ENCODE measurements around the gene LIF.

LIF gene

DNA sequence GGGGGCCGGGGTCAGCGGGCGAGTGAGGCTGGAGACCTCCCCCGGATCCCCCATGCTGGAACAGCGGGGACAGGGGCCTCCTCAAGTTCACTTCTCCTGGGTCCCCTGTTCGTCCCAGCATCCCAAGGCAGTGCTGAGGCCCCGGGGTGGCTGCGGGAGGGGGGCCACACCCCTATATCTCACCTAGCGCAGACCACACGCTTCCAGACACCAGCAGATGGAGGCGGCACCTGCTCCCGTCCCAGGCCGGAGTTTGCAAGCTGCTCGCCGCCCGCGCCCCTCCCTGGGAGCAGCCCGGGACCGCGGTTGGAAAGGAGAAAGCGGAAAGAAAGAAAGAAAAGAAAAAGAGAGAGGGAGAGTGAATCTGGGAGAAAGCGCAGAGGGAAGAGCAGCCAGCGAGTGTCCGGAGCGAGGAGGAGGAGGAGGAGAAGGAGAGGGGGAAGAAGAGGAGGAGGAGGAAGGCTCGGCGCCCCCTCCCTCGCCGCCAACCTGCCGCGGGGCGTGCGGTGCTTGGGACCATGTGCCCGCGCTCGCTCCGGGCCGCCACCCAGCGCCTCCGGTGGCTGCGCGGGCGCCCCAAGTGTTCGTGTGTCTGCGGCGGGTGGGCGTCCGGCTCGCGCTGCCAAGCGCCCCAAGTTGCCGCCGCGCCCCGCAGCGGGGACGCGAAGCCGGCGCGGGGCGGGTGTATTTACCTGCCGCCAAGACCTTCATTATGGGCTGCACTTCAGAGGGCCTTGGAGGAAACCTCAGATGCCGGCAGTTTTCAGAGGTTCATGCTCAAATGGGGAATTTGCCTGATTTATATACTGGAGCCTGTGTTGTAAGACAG is at the start of gene LIF:
LIF (minus strand) TSS at position 775 of the 829 bp plus-strand sequence; CDS start at position 711, 64 bp downstream.
- DNase-seq (ENCODE audit: low spot score), result peak; percentile 73

DNA sequence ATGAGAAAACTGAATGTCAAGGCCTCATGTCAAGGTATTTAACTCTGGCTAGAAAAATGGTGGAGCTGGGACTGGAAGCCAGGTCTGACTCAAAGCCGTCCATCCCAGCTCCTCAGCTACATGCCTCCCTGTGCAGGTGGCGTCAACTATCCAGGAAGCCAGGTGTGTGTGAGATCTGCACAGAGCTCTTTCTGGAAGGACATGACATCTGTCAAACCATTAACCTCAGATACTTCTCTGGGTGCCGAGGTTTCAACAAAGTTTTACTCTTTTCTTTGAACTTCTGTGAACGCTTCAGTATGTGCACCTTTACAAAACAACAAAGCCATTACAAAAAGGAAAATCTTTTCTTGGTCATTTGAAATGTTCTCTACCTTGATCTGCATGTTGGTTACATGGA is 49.8 kb upstream of the LIF start:
- DNase-seq (ENCODE audit: low spot score), result no peak

DNA sequence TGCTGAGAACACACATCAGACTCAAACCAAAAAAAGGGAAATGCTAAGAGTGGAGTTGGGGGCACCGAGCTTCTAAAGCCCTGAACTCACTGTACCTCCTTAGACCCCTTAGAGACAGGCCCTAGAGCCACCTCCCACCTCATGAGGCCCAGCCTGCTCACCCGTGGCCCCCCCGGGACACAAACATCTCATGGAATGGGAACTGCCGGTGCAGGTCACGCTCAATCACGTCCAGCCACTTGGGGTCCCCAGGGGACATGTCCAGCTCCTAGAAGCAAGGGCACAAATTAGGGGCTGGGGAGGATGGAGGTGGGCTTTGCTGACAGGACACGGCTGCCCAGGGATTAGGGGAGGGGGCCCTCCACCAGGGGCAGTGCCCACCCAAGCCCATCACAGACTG is 49.0 kb upstream of the LIF start:
- no peak for DNase-seq (ENCODE audit: low spot score)

DNA sequence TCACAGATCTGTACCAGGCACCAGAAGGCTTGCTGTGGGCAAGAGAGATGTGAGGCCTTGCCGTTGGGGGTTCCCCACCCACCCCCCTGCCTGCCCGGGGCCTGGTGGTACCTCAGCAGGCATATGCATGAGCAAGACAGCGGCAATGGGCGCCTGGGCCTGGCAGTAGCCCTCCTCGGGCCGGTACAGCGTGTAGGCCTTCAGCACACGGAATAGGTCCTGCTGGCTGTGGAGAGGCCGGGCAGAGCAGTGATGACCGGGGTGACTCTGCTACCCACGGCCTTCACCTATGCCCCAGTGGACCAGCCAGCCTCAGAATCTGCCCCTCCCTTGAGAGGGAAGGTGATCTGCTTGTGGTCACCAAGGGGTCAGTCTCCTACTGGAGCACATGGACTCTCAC is 48.3 kb upstream of the LIF start:
- no peak for DNase-seq (ENCODE audit: low spot score)

DNA sequence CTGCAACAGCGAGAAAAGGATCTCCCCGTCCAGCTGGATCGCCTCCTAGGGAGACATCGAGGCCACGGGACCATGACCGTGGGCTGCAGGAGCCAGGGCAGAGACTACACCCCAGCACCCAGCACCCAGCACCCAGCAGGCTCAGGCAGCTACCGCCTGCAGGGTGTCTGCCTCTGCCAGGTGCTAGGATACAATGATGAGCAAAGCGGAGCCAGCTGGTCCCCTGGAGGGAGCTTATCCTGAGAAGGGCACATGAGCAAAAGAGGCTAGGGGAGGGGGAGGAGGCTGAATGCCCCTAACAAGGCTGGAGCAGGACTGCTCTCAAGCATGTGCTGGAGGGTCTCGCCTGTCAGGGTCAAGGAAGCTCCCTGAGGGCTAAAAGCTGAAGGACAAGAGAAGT is 47.5 kb upstream of the LIF start:
- DNase-seq (ENCODE audit: low spot score), result no peak

DNA sequence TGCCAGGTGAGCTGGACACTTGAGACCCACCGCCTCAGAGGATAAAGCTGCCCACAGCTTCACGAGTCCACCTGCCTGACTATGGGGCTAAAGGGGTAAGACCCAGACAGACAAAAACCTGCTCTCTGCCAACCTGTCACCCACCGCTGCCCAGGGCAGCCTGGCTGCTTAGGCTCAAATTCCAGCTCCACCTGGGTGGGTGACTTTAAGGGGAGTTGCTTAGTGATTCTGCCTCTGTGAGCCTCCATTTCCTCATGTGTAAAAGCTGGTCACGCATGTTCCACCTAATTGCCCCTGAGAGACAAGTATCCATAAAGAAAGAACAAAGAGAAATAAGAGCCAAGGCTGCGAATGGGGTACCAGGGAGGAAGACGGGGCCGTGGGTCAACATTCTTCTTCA is 46.5 kb upstream of the LIF start:
- DNase-seq (ENCODE audit: low spot score), result no peak

DNA sequence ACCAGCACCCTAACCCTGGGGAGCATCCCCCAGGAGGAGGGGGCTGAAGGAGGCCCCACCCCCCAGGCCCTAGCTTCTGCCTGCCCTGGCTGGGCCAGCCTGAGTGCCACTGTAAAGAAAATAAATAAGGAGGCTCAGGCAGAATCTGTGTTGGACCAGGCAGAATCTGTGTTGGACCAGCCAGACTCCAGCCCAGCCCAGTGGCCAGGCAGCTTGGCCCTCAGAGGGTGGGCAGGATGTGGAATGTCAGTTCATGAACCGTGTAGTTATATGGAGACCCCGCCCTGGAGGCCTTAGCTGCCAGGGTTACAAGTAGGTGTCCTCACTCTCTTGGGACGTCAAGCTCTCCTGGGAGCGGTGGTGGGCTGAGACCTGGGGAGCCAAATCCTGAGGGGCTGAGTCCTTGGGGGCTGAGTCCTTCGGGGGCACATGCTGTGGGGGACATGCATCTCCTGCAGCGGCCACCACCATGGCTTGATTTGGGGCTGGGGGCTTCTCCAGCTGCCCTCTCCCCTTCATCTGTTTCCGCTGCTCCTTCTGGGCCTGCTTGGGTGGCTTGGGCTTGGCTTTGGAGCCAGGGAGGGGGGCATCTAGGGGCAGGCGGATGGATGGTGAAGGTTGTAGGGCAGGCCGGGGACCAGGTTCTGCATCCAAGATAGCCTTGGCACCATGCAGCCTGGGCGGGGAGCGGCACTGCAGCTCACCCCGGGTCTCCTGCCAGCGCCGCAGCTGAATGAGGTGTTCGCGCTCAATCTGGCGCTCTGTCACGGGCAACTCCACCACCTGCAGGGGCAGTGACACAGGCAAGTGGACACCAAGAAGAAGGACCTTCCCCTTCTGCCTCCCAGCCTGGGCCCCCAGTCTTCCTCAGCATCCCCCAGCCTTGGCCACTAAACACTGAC is 45.8 kb upstream of the LIF start:
- no peak for DNase-seq (ENCODE audit: low spot score)

- DNase-seq (ENCODE audit: low spot score), result no peak
These were observed 44.7 kb upstream of the LIF start for GRCh38 chr22:30291058-30291892.

GRCh38 chr22:30290342-30291057 is 43.9 kb upstream of the LIF start:
- peak; percentile 45 for DNase-seq (ENCODE audit: low spot score)

- no peak for DNase-seq (ENCODE audit: low spot score)
These were observed 43.4 kb upstream of the LIF start for GRCh38 chr22:30289980-30290313.

DNA sequence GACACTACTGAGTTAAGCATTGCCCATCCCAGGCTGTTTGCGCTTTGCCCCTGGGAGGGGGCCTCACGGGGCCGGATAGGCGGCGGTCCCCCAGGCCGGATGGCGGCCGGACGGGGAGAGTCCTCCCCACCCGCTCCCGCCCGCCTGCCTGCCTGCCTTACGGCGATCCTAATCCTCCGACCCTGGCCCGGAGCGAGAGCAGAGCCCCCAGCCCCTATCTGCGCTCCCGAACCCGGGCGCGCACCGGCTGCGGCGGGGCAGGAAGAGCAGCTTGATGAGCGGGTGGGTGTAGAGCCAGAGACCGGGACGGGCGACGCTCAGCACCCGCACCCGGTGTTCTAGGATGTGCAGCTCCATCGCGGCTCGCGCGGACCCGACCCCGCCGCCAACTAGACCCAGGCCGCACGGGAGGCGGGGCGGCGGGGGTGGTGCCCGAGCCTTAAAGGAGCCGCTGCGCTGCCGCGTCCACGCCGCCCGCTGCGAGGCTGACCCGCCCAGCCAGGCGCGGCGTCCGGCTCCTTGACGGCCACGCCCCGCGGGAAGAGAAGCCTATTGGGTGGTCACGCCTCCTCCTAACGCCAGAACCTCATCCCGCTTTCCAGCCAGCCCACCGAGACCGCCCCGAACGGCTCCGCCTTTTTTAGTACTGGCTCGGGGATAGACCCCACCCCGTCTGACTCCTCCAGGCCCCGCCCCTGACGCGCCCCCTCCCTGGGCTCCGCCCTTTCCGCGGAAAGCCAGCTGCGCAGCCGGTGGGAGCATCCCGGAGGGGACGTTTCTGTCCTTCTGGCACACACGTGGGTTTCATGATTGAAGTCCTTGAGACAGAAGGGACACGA is 42.8 kb upstream of the LIF start, which contains the start of gene CASTOR1:
CASTOR1 (minus strand) TSS at position 365 of the 839 bp plus-strand sequence; CDS start at position 357, 8 bp downstream.
- DNase-seq (ENCODE audit: low spot score), result peak; percentile 99

- DNase-seq (ENCODE audit: low spot score), result no peak
These were observed 42.0 kb upstream of the LIF start for GRCh38 chr22:30288419-30289140.

- peak; percentile 85 for DNase-seq (ENCODE audit: low spot score)
These were observed 41.3 kb upstream of the LIF start for GRCh38 chr22:30287648-30288418.

DNA sequence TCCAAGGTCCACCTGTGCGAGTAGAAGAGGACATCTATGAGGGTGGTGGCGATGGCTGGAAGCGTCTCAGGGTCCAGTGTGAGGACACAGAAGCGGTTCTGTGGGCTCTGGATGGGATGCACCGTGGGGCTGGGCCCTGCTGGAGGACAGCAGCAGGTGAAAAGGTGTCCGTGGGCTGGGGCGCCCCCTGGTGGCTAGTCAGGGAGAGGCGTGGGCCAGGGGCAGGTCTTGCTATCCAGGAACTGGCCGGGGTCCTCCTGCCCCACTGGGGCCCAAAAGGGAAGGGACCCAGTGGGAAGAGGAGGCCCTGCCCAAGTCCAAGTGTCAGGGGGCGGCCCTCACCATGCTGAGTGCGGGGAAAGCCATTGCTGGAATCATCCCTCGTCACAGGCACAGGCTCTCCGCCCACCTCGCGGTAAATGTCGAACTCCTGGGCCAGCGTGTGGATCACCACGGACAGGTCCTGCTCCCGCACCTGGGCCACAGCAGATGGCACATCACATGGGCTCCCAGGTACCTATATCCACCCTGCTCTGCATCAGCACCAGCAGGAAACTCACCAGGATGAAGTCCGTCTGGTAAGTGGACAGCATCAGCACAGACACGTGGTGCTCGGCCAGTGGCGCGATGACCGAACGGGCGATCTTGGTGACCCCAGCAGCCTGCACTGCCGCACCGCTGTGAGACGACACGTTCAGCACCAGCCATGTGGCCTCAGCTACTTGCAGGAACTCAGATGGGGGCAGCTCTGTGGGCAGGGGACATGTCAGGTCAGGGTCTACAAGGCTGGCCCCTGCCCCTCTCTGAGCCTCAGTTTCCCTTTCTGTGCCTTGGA is 40.5 kb upstream of the LIF start:
- peak; percentile 88 for DNase-seq (ENCODE audit: low spot score)

DNA sequence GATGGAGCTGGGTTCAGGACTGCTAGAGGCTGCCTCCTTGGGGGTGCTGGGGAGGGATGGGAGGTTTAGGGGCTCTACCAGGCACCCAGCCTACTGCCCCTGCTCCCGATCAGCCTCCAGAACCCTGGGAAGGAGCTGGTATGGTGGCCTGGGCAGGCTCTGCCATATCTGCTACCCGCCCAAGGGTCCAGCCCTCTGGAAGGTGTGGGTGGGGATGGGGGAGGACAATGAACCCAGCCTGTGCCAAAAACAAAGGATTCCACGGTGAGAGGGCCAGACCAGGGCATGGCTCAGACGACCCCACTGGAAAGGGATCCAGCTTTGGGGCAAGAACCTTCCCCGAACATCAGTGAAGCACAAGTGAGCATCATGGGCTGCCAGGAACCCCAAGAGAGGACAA is 39.8 kb upstream of the LIF start:
- DNase-seq (ENCODE audit: low spot score), result no peak

GRCh38 chr22:30285846-30286200 is 39.3 kb upstream of the LIF start:
- DNase-seq (ENCODE audit: low spot score), result no peak

DNA sequence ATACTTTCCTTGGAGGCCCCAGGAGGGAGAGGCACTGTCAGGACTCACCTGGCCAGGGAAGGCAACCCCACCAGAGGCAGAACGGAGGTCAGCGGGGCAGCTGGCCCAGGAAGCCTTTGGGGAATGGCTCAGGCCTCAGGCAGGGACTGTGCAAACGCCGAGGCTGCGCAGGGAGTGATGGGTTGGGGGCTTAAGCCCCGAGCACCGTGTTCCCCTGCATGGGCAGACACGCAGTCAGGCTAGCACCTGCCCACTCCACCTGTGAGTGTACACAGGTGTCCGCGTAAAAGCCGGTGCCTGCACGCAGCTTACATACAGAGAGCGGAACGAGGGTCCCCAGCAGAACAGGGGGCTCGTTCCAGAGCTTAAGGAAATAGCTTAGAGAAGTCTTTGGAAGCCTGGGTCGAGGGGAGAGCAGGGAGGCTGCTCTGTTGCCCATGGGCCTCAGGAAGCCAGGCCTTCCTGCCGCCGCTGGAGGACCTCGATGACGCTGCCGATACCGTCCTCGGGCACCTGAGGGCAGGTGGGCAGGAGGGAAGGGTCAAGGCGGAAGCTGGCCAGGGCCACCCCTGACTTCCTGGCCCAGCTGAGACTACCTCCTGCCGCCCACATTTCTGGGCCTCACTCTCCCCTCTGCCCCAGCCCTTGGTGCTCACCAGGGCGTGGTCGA is 38.8 kb upstream of the LIF start:
- no peak for DNase-seq (ENCODE audit: low spot score)

DNA sequence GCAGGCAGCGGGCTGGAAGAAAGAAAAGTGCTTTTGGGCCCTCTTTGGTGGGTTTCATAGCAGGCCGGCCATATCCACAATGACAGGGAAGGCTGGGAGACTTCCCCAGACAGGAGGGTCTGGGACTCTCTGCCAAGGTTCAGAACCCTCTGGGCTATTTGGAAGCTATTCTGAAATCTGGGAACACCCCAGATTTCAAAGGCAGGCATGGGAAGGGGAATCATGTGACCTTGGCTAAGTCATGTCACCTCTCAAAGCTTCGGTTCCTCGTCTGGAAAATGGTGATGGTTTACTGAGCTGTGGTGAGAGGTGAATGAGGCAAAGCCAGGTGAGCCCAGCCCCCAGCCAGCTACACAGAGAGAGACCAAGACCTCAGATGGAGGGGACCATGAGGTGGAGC is 38.1 kb upstream of the LIF start:
- no peak for DNase-seq (ENCODE audit: low spot score)

Data from iPS-NIHi11 (cell line).